ENCODE data around the gene MEP1A. TPM values are rescaled to one million over a fixed set of nuclear protein-coding genes. Genes with fewer than 3 reads are reported as not detected.

The MEP1A gene
- total RNA-seq, 4 donors from 2014 or later = not detected

DNA sequence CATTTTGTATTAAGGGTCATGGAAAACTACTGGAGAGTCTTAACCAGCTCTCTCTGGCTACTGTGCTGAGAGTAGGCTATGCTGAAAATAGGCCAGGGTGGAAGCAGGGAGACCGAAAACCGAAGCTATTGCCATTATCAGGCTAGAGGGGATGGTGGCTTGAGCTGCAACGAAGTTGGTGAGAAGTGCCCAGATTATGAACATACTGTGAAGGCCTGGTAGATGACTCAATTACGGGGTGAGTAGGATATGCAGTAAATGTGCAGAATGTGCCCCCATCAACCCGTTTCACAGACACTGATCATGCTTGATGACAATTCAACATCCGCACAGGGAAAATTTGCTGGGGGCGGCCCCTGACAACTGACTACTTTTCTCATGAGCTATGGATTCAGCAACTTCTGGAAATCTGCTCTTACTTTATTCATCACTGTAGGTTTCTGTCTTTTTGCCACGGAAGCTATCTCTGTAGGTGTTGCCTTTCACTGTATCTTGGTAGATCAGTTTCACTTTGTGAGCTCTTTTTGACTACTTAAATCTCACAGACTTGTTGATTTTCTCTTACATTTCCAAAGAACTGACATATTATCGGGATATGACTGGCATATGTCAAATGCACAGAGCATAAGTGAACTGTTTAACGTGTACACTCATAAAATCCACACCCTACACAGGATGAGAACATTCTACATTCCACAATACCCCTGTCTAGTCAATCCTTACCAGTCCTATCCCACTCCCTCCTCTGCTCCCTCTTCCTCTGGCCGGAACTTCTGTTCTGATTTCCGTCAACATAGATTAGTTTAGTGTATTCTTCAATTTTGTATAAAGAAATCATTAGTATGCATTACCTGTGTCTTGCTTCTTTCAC, 15.5 kb upstream of the MEP1A start:
- Histone ChIP-seq H3K27me3 (no peaks in the 10 kb centered on the region), H3K4me3 (no peak overlapping the region), H3K27ac (no peak overlapping the region), H3K9me3 (no peaks in the 10 kb centered on the region), H3K4me1 (no peaks in the 10 kb centered on the region), H3K36me3 (no peaks in the 10 kb centered on the region)
- WGBS, 2 donors (ENCODE audit: low coverage in 1 of 2) = 78 to 91% methylated on average over 9 to 12 of the region's 12 CpGs
- ATAC-seq = no peak
- TF ChIP-seq EP300 (IDR thresholded peaks at IDR 0.05) = no peak
- no peak for TF ChIP-seq POLR2AphosphoS5 (IDR thresholded peaks at IDR 0.05)
- TF ChIP-seq, protein P1, sequence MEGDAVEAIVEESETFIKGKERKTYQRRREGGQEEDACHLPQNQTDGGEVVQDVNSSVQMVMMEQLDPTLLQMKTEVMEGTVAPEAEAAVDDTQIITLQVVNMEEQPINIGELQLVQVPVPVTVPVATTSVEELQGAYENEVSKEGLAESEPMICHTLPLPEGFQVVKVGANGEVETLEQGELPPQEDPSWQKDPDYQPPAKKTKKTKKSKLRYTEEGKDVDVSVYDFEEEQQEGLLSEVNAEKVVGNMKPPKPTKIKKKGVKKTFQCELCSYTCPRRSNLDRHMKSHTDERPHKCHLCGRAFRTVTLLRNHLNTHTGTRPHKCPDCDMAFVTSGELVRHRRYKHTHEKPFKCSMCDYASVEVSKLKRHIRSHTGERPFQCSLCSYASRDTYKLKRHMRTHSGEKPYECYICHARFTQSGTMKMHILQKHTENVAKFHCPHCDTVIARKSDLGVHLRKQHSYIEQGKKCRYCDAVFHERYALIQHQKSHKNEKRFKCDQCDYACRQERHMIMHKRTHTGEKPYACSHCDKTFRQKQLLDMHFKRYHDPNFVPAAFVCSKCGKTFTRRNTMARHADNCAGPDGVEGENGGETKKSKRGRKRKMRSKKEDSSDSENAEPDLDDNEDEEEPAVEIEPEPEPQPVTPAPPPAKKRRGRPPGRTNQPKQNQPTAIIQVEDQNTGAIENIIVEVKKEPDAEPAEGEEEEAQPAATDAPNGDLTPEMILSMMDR (IDR thresholded peaks at IDR 0.05) = no peak
- TF ChIP-seq POLR2A (IDR thresholded peaks at IDR 0.05) = no peak

DNA sequence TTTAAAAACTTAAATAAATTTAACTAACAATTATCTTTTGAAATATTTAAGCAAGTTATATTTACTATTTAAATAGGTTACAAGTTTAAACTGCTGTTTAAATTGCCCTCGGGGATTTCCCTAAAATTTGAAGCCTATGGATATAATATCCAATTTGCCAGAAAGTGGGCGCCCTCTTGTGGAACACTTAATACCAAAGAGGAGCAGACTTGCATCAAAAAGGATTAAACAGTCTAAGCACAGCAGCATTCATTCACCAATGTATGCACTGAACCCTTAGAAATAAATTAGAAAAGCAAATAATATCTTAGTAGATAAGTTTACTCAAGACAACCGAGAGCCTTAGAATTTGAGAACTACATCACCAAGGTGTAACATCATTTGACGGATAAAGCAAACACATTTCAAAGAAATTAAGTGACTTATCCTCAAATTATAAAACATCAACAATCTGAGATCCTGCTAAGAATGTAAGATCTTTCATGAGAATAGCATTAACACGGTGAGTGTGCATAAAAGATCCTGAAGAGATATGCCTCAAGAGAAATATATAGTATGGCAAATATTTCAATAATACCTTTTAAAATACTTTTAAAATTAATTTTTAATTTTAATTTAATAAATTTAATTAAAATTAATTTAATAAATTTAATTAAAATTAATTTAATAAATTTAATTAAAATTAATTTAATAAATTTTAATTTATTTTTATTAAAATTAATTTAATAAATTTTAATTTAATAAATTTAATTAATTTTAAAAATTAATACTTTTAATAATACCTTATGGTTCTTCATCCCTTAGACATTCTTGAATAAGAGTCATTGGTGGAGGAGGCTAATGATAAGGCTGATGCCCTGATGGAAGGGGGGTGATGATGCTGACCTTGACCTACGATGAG, 11.5 kb upstream of the MEP1A start:
- Histone ChIP-seq H3K27ac (no peak overlapping the region), H3K4me3 (no peak overlapping the region), H3K4me1 (no peaks in the 10 kb centered on the region), H3K27me3 (no peaks in the 10 kb centered on the region), H3K9me3 (no peaks in the 10 kb centered on the region), H3K36me3 (no peaks in the 10 kb centered on the region)
- WGBS, 2 donors (ENCODE audit: low coverage in 1 of 2) = 31 to 33% methylated on average over 6 of the region's 6 CpGs
- ATAC-seq = no peak
- TF ChIP-seq, protein P1 (IDR thresholded peaks at IDR 0.05) = peak; percentile 34 to 58 (median 48)
- TF ChIP-seq POLR2A (IDR thresholded peaks at IDR 0.05) = no peak

DNA sequence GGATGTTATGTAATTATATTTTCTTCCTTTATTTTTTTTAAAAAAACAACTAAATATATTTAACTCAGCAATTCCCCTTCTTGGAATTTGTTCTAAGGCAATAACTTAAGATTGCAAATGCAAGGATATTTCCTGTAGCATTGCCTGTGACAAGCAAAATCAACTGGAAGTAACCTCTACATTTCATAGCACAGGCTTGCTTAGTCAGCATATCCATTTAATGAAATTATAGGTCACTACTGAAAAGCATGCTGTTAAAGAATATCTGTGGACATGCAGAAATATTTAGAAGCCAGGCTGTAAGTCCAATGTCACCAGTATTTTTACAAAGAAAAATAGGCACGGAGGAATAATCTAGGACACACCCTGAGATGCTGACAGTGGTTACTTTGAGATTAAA, 8.7 kb upstream of the MEP1A start:
- H3K4me3 ChIP-seq = no peak overlapping the region
- H3K27me3 ChIP-seq = no peaks in the 10 kb centered on the region
- no peaks in the 10 kb centered on the region for H3K4me1 ChIP-seq
- no peaks in the 10 kb centered on the region for H3K36me3 ChIP-seq
- no peak overlapping the region for H3K27ac ChIP-seq
- no peak for ATAC-seq
- H3K9me3 ChIP-seq = no peaks in the 10 kb centered on the region
- 85 to 100% methylated on average over 1 of the region's 1 CpG for WGBS, 2 donors (ENCODE audit: low coverage in 1 of 2)
- TF ChIP-seq POLR2AphosphoS5 (IDR thresholded peaks at IDR 0.05) (no peak), EP300 (IDR thresholded peaks at IDR 0.05) (no peak), POLR2A (IDR thresholded peaks at IDR 0.05) (no peak)
- TF ChIP-seq, protein P1 (IDR thresholded peaks at IDR 0.05) = no peak

DNA sequence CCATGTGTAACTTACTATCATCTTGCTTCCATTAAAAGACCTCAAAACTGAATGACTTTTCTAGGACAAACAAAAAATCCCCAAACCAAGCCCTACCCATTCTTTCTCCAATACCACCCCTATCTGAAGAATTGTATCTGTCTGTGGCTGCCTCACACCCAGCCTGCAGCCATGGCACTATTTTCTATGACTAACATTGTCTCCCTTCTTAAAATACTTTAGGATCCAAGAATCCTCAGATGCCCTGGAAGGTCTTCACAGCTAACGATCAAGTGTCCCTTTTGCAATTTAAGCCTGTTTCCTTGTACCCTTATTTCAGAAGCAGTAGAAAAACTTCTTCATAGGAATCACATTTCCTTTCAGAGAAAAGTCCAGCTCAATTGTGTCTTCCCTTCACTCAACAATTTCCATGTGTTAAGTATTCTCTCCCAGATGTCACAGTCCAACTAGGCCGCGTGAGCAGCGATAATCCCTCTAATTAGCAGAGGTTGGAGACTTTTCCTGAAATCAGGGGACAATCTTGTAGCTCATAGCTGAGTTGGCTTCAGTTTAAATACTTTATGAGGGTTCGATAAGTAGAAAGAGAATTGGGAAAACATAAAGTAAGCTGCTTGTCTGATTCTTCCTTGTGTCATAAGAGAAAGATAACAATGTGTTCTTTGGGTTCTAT, 5.2 kb upstream of the MEP1A start:
- no peaks in the 10 kb centered on the region for H3K36me3 ChIP-seq
- no peaks in the 10 kb centered on the region for H3K9me3 ChIP-seq
- no peak for ATAC-seq
- no peak overlapping the region for H3K27ac ChIP-seq
- H3K4me1 ChIP-seq = no peaks in the 10 kb centered on the region
- TF ChIP-seq POLR2AphosphoS5 (IDR thresholded peaks at IDR 0.05) = no peak
- TF ChIP-seq EP300 (IDR thresholded peaks at IDR 0.05) = no peak
- TF ChIP-seq, protein P1 (IDR thresholded peaks at IDR 0.05) = no peak
- no peak for TF ChIP-seq POLR2A (IDR thresholded peaks at IDR 0.05)
- no peaks in the 10 kb centered on the region for H3K27me3 ChIP-seq
- no peak overlapping the region for H3K4me3 ChIP-seq
- 100% methylated on average over 5 of the region's 5 CpGs; no CpG with 5 or more reads in 1 of the 2 donors for WGBS, 2 donors (ENCODE audit: low coverage in 1 of 2)

Measured in gastroesophageal sphincter (tissue), 4 donors.